Measurements from ENCODE around the gene LPAR3.

LPAR3 gene

DNA sequence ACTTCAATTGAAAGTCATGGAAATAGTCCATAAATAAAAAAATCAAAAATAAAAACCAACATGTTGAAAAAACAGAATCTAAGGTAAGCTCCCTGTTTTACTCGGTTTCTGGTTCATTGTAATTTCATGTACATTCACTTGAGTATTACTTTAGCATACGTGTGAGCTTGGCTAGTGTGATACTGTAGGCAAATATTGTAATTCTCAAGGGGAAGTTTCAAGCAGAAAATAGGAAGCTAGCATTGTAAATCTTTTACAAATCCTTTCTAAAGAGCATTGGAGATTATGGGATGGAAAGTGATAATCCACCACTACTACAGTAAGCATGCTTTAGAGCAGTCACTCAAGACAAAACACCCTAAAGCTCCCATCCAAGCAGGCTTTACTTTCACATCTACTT is 3.3 kb upstream of the LPAR3 start:
- Histone ChIP-seq H3K4me1 (ENCODE audit: control insufficient read depth, insufficient read depth, low read length) (peaks cover 6% of the 10 kb centered on the region), H3K36me3 (ENCODE audit: insufficient read depth, low read length) (no peaks in the 10 kb centered on the region), H3K9ac (ENCODE audit: low read depth, low read length) (no peak overlapping the region), H3K4me2 (ENCODE audit: low read length) (no peak overlapping the region), H3K9me3 (replicated peaks; ENCODE audit: low read length) (no peaks in the 10 kb centered on the region), H3K27me3 (ENCODE audit: control insufficient read depth, insufficient read depth, low read length) (peaks cover 62% of the 10 kb centered on the region), H3K4me3 (ENCODE audit: low read length) (no peak overlapping the region)

DNA sequence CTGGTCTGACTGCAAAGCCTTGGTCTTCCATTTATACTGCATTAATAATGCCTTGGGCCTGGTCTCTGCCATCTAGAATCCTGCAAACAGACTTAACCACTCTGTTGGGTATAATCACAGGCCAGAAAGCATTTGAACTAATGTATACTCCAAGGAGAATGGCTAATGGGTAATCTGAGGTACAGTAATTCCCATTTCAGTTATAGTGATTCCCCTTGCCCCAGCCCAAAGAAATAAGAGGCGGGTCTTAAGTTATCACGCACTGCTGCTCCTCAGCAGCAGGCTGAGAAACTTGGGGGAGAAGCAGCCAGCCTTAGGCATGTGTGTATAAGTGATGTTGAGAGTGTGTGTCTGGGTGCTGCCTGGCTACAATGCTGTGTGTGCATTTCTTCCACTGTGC is 2.4 kb downstream of the LPAR3 start:
- Histone ChIP-seq H3K9me3 (replicated peaks; ENCODE audit: low read length) (no peaks in the 10 kb centered on the region), H3K4me3 (ENCODE audit: low read length) (no peak overlapping the region), H3K27me3 (ENCODE audit: control insufficient read depth, insufficient read depth, low read length) (peaks cover 41% of the 10 kb centered on the region), H3K36me3 (ENCODE audit: insufficient read depth, low read length) (no peaks in the 10 kb centered on the region), H3K9ac (ENCODE audit: low read depth, low read length) (no peak overlapping the region), H3K4me2 (ENCODE audit: low read length) (no peak overlapping the region), H3K4me1 (ENCODE audit: control insufficient read depth, insufficient read depth, low read length) (peaks cover 6% of the 10 kb centered on the region)

DNA sequence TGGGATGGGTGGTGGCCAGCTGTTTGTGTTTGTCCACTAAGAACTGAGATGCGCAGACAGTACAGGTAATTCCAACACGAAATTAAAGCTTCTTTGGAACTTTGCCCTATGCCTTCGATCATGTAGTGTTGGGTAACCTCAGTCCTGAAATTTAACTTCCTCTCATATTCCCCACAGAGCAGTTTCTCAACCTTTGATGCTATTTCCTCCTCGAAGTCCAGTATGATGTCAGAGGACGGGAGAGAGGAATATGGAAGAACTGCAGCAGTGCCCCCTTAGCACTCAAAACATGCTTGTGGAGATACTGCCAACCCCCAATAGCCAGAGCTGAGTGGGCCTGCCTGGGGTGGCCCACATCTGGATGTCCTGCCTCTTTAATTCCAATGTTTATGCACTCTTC is 3.6 kb downstream of the LPAR3 start:
- no peak overlapping the region for H3K4me2 ChIP-seq (ENCODE audit: low read length)
- no peaks in the 10 kb centered on the region for H3K9me3 ChIP-seq (replicated peaks; ENCODE audit: low read length)
- no peaks in the 10 kb centered on the region for H3K36me3 ChIP-seq (ENCODE audit: insufficient read depth, low read length)
- no peak overlapping the region for H3K9ac ChIP-seq (ENCODE audit: low read depth, low read length)
- H3K27me3 ChIP-seq (ENCODE audit: control insufficient read depth, insufficient read depth, low read length) = peaks cover 30% of the 10 kb centered on the region
- H3K4me1 ChIP-seq (ENCODE audit: control insufficient read depth, insufficient read depth, low read length) = peaks cover 6% of the 10 kb centered on the region
- no peak overlapping the region for H3K4me3 ChIP-seq (ENCODE audit: low read length)

DNA sequence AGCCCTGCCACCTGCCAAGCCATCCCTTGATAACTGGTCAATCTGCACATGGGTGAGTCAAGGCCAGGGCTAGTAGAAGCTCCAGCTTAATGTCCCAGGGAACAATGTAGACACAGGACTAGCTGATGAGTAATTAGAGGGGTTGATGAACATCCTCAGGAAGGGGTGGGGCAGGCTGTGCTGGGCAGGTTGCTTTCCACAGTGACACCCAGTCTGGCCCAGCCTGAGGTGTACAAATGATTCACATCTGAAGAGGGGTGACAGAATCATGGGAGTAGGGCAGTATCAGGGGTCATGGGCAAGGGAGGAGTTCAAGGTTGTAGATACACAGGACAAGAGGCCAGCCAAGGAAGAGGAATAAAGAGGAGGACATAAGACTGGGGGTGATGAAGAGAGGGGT is 4.3 kb downstream of the LPAR3 start:
- no peaks in the 10 kb centered on the region for H3K36me3 ChIP-seq (ENCODE audit: insufficient read depth, low read length)
- no peak overlapping the region for H3K9ac ChIP-seq (ENCODE audit: low read depth, low read length)
- H3K4me2 ChIP-seq (ENCODE audit: low read length) = no peak overlapping the region
- H3K4me1 ChIP-seq (ENCODE audit: control insufficient read depth, insufficient read depth, low read length) = peaks cover 6% of the 10 kb centered on the region
- peaks cover 25% of the 10 kb centered on the region for H3K27me3 ChIP-seq (ENCODE audit: control insufficient read depth, insufficient read depth, low read length)
- H3K4me3 ChIP-seq (ENCODE audit: low read length) = no peak overlapping the region
- H3K9me3 ChIP-seq (replicated peaks; ENCODE audit: low read length) = no peaks in the 10 kb centered on the region

DNA sequence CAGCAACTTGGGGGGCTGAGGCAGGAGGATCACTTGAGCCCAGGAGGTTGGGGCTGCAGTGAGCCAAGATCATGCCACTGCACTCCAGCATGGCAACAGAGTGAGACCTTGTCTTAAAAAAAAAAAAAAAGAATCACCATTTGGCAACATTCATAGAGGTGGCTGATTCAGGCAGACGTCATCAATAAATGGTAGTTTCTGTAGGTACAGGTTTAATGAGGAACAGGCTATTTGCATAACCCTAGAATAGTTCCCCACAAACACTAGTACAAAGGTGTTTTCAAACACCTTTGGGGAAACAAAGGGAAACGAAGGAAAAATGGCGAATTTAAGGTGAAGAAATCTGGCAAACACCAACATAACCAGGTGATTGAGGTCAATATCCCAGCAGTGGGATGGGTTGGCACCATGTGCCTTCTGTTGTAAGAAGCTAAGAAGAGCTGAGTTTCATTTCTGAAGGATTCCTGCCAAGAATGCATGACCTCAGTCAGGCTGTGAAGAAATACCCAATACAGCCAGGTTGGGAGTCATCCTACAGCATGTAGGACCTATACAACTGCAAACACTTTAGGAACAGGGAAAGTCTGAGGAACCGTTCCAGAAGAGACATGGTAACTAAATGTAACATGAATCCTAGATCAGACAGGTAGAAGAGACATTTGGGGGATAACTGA is 5.6 kb downstream of the LPAR3 start:
- peaks cover 11% of the 10 kb centered on the region for H3K27me3 ChIP-seq (ENCODE audit: control insufficient read depth, insufficient read depth, low read length)
- no peak overlapping the region for H3K4me3 ChIP-seq (ENCODE audit: low read length)
- H3K9ac ChIP-seq (ENCODE audit: low read depth, low read length) = no peak overlapping the region
- no peaks in the 10 kb centered on the region for H3K9me3 ChIP-seq (replicated peaks; ENCODE audit: low read length)
- H3K4me1 ChIP-seq (ENCODE audit: control insufficient read depth, insufficient read depth, low read length) = peaks cover 2% of the 10 kb centered on the region
- no peak overlapping the region for H3K4me2 ChIP-seq (ENCODE audit: low read length)
- H3K36me3 ChIP-seq (ENCODE audit: insufficient read depth, low read length) = no peaks in the 10 kb centered on the region

DNA sequence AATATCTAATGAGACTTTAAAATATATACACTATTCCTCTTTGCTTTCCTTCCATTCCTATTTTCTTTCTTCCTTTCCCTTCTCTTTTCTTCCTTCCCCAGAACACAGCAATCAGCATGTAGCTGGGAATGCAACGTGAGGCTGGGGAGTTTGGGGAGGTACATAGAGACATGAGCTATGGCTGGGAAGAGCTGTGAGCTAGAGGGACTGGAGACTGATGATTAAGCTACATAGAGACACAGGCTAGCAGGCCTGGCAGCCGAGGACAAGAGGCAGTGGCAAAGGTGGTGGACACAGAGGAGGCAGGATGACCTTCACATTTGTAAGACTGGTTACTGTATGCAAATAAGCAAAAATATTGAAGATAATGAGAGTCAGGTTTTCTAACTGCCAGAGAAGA is 7.5 kb downstream of the LPAR3 start:
- Histone ChIP-seq H3K4me1 (ENCODE audit: control insufficient read depth, insufficient read depth, low read length) (no peaks in the 10 kb centered on the region), H3K4me3 (ENCODE audit: low read length) (no peak overlapping the region), H3K4me2 (ENCODE audit: low read length) (no peak overlapping the region), H3K36me3 (ENCODE audit: insufficient read depth, low read length) (no peaks in the 10 kb centered on the region), H3K9ac (ENCODE audit: low read depth, low read length) (no peak overlapping the region), H3K9me3 (replicated peaks; ENCODE audit: low read length) (no peaks in the 10 kb centered on the region), H3K27me3 (ENCODE audit: control insufficient read depth, insufficient read depth, low read length) (no peaks in the 10 kb centered on the region)

DNA sequence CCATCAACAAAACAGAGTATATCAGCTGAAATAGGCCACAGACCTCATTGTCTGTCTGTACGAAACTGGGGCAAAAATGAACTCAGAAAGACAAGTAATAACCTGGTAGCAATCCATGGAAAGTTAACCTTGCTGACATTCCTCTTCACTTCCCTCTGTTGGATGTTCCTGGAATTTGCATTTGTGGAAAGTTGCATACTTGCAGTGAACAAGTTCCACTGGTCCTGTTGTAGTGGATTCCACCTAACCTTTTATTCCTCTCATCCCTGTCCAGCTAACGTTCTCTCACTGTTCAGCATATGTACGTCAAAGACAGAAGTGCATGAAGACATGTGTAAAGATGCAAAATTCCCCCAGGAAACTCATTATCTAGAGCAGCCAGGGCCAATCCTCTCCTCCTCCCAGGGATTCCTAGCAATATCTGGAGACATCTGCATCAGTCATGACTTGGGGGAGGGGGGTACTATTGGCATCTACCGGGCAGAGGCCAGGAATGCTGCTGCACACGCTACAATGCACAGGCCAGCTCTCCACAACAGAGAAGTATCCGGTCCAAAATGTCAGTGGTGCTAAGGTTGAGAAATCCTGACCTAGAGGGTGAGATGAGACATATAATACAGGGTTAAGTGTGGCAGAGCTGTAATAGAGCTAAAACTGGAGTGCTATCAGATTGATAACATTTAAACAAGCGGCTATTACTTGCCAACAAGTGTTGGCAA is 8.2 kb downstream of the LPAR3 start:
- no peaks in the 10 kb centered on the region for H3K27me3 ChIP-seq (ENCODE audit: control insufficient read depth, insufficient read depth, low read length)
- no peak overlapping the region for H3K9ac ChIP-seq (ENCODE audit: low read depth, low read length)
- H3K9me3 ChIP-seq (replicated peaks; ENCODE audit: low read length) = no peaks in the 10 kb centered on the region
- no peaks in the 10 kb centered on the region for H3K4me1 ChIP-seq (ENCODE audit: control insufficient read depth, insufficient read depth, low read length)
- no peak overlapping the region for H3K4me3 ChIP-seq (ENCODE audit: low read length)
- no peaks in the 10 kb centered on the region for H3K36me3 ChIP-seq (ENCODE audit: insufficient read depth, low read length)
- no peak overlapping the region for H3K4me2 ChIP-seq (ENCODE audit: low read length)

DNA sequence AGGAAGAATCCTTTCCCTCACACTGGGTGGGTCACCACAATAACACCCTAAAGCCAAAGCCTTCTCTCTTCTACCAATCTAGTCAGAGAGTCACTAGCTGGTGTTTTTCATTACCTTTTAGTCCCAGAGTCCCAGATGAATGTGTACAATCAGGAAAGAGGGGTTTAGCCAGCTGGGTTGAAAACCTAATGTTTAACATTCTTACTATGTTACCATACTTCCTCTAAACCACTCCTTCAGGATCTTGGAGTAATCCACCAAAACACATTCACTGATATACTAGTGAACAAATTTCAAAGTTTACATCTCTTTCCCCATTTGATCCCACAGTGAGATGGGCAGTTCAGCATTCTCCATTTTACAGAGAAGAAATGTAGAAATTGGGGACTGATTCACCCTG is 9.7 kb downstream of the LPAR3 start:
- H3K4me3 ChIP-seq (ENCODE audit: low read length) = no peak overlapping the region
- H3K27me3 ChIP-seq (ENCODE audit: control insufficient read depth, insufficient read depth, low read length) = peaks cover 4% of the 10 kb centered on the region
- peak overlapping the region; percentile 32 for H3K4me2 ChIP-seq (ENCODE audit: low read length)
- H3K9me3 ChIP-seq (replicated peaks; ENCODE audit: low read length) = no peaks in the 10 kb centered on the region
- no peaks in the 10 kb centered on the region for H3K4me1 ChIP-seq (ENCODE audit: control insufficient read depth, insufficient read depth, low read length)
- H3K36me3 ChIP-seq (ENCODE audit: insufficient read depth, low read length) = no peaks in the 10 kb centered on the region
- H3K9ac ChIP-seq (ENCODE audit: low read depth, low read length) = no peak overlapping the region

DNA sequence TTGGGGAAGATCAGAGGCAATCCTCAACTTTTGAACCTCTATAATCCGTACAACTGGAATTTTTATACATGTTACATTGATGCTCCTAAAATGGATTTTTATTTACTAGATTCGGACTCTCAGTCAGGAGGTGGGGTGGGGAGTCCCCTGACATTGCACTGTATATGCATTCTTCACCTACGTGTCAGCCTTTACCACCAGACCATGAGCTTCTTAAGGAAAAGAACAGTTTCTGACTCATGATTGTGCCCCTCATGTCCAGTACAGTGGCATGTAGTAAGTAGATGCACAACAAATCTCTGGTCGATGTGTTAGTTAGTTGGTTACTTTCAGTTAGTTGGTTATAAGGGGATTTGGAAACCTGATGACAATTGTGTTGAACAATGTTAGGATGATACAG is 15.4 kb downstream of the LPAR3 start:
- H3K36me3 ChIP-seq (ENCODE audit: insufficient read depth, low read length) = no peaks in the 10 kb centered on the region
- H3K4me3 ChIP-seq (ENCODE audit: low read length) = no peak overlapping the region
- no peak overlapping the region for H3K9ac ChIP-seq (ENCODE audit: low read depth, low read length)
- H3K9me3 ChIP-seq (replicated peaks; ENCODE audit: low read length) = no peaks in the 10 kb centered on the region
- no peaks in the 10 kb centered on the region for H3K4me1 ChIP-seq (ENCODE audit: control insufficient read depth, insufficient read depth, low read length)
- no peak overlapping the region for H3K4me2 ChIP-seq (ENCODE audit: low read length)
- peaks cover 18% of the 10 kb centered on the region for H3K27me3 ChIP-seq (ENCODE audit: control insufficient read depth, insufficient read depth, low read length)

DNA sequence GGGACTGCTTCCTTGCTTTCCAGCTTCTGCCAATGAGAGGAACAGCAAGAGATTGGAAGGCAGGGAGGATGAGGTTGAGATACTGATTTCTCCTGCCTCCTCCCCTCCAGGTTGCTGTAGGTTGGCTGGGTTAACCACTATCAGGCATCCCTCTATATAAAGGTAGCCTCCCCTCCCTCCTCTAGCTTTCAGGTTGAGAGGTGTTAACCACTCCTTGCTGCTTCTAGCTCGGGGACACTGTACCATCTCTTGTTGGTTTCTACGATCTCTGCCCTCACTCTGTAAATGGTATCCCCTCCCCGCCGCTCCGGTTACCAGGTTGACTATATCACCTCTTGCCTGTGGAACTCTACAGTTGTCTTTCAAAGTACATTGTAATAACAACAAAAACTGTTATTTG is 16.7 kb downstream of the LPAR3 start:
- Histone ChIP-seq H3K9ac (ENCODE audit: low read depth, low read length) (no peak overlapping the region), H3K4me2 (ENCODE audit: low read length) (no peak overlapping the region), H3K9me3 (replicated peaks; ENCODE audit: low read length) (no peaks in the 10 kb centered on the region), H3K4me3 (ENCODE audit: low read length) (no peak overlapping the region), H3K27me3 (ENCODE audit: control insufficient read depth, insufficient read depth, low read length) (peaks cover 25% of the 10 kb centered on the region), H3K4me1 (ENCODE audit: control insufficient read depth, insufficient read depth, low read length) (no peaks in the 10 kb centered on the region), H3K36me3 (ENCODE audit: insufficient read depth, low read length) (no peaks in the 10 kb centered on the region)

DNA sequence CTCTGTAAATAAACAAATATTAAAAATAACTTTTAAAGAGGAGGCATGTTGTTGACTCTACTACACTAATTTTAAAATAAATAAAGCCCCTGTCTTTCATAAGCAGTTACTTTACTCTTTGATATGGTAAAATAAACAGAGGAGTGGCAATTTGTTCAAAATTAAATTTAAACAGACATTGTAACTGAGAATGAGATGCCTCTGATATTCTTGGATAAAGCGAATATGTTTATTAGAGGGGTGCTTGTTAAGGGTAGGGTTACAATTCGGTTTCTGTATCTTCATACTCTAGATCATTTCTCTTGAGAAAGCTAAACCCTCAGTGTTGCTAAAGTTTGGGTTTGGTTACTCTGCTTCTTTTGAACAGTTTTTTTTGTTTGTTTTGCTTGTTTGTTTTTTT is 19.6 kb downstream of the LPAR3 start:
- no peak overlapping the region for H3K9ac ChIP-seq (ENCODE audit: low read depth, low read length)
- H3K4me3 ChIP-seq (ENCODE audit: low read length) = no peak overlapping the region
- no peaks in the 10 kb centered on the region for H3K36me3 ChIP-seq (ENCODE audit: insufficient read depth, low read length)
- no peaks in the 10 kb centered on the region for H3K9me3 ChIP-seq (replicated peaks; ENCODE audit: low read length)
- H3K27me3 ChIP-seq (ENCODE audit: control insufficient read depth, insufficient read depth, low read length) = peaks cover 25% of the 10 kb centered on the region
- no peaks in the 10 kb centered on the region for H3K4me1 ChIP-seq (ENCODE audit: control insufficient read depth, insufficient read depth, low read length)
- H3K4me2 ChIP-seq (ENCODE audit: low read length) = no peak overlapping the region

Measured in skeletal muscle satellite cell (primary cell).